ENCODE data around the gene INPP5D. TPM values are rescaled to one million over a fixed set of nuclear protein-coding genes. Genes with fewer than 3 reads are reported as not detected.

Gene INPP5D
- total RNA-seq, 1 experiment from 2014 or later = 12.7 TPM

GRCh38 chr2:233227346-233227978 is 167.3 kb downstream of the INPP5D start:
- Histone ChIP-seq H2BK20ac (ENCODE audit: low read depth, low read length, poor library complexity, severe bottlenecking) (no peak overlapping the region), H3K9ac (ENCODE audit: extremely low read depth, insufficient read length, low read length) (no peak overlapping the region), H4K20me1 (ENCODE audit: control insufficient read depth, insufficient read depth, insufficient read length) (no peaks in the 10 kb centered on the region), H3K4ac (ENCODE audit: low read depth, low read length) (no peak overlapping the region), H4K5ac (ENCODE audit: insufficient read length, low read depth, low read length) (no peak overlapping the region), H2AK5ac (ENCODE audit: insufficient read length, low read length) (no peak overlapping the region), H4K8ac (replicated peaks; ENCODE audit: insufficient read length, low read depth, low read length) (no peak overlapping the region), H3K23me2 (ENCODE audit: insufficient read length, low read depth, low read length, poor library complexity, severe bottlenecking) (no peaks in the 10 kb centered on the region), H3K27me3 (ENCODE audit: insufficient read depth, low read length) (no peaks in the 10 kb centered on the region), H3K4me2 (ENCODE audit: insufficient read depth, insufficient read length, low read length) (no peak overlapping the region), H3K23ac (ENCODE audit: insufficient read length, low read depth, low read length) (no peak overlapping the region), H3K14ac (ENCODE audit: insufficient read depth, low read length) (no peak overlapping the region), H2BK120ac (ENCODE audit: low read depth, low read length, poor library complexity, severe bottlenecking) (no peak overlapping the region), H2BK12ac (ENCODE audit: insufficient read length, low read depth, low read length) (no peak overlapping the region), H3K56ac (ENCODE audit: insufficient read length, low read depth, low read length) (no peak overlapping the region), H3K79me1 (ENCODE audit: insufficient read depth, low read depth, low read length, poor library complexity, severe bottlenecking) (no peaks in the 10 kb centered on the region), H2AFZ (ENCODE audit: low read length) (no peak overlapping the region), H3K9me3 (ENCODE audit: control insufficient read depth, low read depth, low read length) (peaks cover 9% of the 10 kb centered on the region), H3K4me1 (ENCODE audit: insufficient read depth, low read length) (no peaks in the 10 kb centered on the region), H2BK15ac (ENCODE audit: low read depth, low read length) (no peak overlapping the region), H3K27ac (ENCODE audit: insufficient read length, low read depth, low read length) (no peak overlapping the region), H3K18ac (ENCODE audit: insufficient read length, low read depth, low read length) (no peak overlapping the region), H3K79me2 (ENCODE audit: insufficient read depth, low read length) (0 out of 2 replicates have a peak, but pooled peaks cover 2% of the 10 kb centered on the region), H4K91ac (ENCODE audit: insufficient read length, low read depth, low read length) (no peak overlapping the region), H2BK5ac (ENCODE audit: insufficient read length, low read length) (no peak overlapping the region), H3T11ph (ENCODE audit: low read length) (no peak overlapping the region)
- H3K36me3 Mint-ChIP-seq (ENCODE audit: insufficient read depth in 1 of 3, low read depth in 3 of 3) = no peaks in the 10 kb centered on the region
- TF ChIP-seq CTCF (conservative IDR thresholded peaks at IDR 0.05) = no peak
- no peak overlapping the region; a peak in 1 of 7 replicates for H3K27ac Mint-ChIP-seq
- H3K4me3 Mint-ChIP-seq = no peak overlapping the region
- peaks cover 10 to 12% of the 10 kb centered on the region in 2 experiments for H3K4me1 Mint-ChIP-seq
- H3K9me3 Mint-ChIP-seq = no peaks in the 10 kb centered on the region; a peak in 1 of 5 replicates
- no peak for DNase-seq
- no peaks in the 10 kb centered on the region; the same call in 1 of the 2 replicates for H3K27me3 Mint-ChIP-seq (ENCODE audit: low read depth)
- no CpG with 5 or more reads among the region's 7 CpGs for WGBS (ENCODE audit: extremely low coverage, insufficient read length, low lambda C conversion rate)
